GM21737 (cell line): ENCODE results near the gene TSFM.

ENCODE experiments used
- ATAC-seq: cut with Tn5 transposase; IDR thresholded peaks from one replicate; pipeline ENCODE4 v1.9.1; 2021; ENCODE audit warnings: mild to moderate bottlenecking, moderate library complexity; ENCODE audit not compliant: unreplicated experiment

The TSFM gene

DNA sequence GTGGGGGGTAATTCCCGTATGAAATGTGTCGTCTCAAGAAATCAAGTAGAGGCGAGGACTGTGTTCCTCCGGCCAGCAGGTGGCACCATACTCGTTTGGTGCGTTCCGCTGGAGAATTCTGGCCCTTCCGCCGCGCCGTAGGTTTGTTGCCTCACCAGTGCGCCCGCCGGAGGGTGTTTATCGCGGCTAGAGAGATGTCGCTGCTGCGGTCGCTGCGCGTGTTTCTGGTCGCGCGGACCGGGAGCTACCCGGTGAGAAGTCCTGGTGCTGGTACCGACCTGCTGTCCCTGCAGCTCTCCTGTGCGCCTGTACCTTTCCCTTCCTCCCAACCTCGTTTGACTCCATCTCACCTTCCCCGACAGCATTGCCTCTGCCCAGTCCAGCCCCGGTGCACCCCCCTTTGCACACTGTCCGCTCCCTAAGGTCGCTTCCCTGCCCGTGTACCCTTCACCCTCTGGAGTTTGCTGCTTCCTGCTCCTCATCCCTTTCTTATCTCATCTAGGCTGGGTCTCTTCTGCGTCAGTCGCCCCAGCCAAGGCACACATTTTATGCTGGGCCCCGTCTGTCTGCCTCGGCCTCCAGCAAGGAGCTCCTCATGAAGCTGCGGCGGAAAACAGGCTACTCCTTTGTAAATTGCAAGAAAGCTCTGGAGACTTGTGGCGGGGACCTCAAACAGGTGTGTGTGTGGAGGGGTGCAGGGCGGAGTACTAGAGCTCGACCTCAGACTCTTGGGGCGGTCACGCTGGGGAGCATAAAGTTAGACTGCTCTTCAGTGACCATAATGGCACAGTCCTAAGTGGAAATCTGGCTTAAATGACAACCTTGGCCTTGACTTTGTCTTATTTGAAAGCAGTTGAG lies at the start of gene TSFM:
Gene TSFM (plus strand): TSS at position 180 of the 858 bp plus-strand sequence. CDS start 15 bp downstream, at position 195.
- peak; percentile 88 for ATAC-seq

DNA sequence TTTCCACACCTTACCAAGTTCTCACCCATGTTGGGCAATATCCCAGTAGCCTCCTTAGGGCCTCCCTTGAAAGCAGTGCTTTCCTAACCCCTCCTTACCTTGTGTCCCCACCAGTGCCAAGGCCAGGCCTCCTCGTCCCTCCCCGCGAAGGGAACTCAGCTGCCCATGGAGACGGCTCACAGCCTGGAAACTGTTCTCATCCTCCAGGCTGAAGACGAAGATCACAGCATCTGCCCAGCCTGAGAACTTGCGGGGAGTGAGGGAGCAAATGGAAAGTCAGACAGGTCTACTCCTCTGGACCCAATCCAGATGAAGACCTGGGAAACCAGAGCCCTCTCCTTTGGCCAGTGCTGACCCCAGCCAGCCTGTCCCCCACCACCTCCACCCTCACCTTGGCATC lies 48.7 kb upstream of the TSFM start:
- no peak for ATAC-seq

DNA sequence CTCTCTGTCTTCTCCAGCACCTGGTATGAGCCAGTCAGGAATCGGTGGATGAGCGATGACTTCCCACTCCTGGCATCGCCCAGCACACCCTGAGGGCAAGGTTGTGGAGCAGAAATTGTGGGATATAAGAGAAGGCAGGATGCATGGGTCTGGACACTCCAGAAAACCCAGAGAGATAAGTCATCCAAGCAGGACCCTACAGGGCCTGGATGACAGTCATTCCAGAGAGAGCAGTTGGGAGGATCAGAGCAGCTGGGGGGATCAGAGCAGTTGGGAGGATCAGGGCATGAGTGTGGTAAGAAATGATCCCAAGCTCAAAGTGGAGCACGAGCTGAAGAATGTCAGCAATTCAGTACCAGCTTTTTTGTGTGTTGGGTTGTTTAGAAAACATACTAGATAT lies 48.0 kb upstream of the TSFM start:
- no peak for ATAC-seq

DNA sequence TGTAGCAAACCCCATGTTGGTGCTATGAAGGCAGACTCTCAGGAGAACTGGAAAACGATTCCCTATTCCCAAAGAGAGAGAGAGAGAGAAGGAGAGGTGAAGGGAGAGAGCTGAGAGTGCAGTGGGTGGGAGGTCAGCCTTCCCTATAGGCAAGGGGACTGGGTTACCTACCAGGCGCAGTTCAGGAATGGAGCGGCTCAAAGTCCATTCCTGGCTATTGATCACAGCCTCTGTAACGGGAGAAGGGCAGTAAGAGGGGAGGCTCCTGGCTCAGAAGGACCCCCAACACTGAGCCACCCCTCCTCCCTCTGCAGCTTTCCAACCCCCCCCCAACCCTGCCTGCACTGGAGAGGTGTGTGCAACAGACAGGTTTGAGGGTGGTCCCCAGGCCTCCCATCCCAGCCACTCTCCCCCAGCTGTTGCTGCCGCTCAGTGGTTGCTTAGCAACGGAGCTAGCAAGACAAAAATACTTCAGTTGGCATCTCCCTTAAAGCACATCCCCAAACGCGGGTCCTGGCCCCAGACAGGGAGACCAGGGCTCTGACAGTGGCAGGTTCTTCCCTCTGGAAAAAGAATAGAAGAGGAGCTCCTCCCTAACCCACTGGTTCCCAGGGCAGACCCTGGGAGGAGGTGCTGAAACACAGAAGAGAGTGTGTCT lies 47.3 kb upstream of the TSFM start:
- no peak for ATAC-seq

DNA sequence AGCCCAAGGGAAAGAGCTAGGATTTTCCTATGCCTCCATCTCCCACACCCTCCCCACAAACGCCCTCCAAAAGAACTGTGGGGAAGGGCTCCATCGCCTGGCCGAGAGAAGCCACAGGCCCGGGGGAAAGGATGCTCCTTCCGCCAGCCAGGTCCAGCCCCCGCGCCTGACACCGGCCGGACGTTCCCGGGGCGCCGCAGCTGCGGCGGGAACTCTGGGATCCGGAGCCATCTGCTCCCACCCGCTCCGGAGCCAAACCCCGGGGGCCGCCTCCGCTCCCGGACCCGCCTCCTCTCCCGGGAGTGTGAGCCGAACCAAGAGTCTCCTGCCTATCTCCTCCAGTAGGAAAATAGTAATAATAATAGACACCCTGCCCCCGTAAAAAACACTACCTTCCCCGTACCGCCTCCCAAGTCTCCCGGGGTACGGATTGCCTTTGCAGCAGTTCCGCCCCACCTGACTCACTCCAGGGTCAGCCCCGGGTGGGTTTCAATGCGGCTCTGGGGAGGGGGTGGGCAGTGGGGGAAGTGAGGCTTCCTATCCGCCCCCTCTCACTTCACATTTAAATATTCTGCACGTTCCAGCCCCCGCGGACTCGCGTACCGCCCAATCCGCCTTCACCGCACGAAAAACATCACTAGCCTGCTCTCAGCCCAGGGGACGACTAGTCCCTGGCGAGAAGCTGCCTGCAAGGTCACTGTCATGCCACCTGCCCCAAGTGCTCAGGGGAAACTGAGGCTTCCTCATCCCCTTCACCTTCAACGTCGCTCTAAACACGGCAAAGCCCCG lies 46.4 kb upstream of the TSFM start:
- no peak for ATAC-seq

DNA sequence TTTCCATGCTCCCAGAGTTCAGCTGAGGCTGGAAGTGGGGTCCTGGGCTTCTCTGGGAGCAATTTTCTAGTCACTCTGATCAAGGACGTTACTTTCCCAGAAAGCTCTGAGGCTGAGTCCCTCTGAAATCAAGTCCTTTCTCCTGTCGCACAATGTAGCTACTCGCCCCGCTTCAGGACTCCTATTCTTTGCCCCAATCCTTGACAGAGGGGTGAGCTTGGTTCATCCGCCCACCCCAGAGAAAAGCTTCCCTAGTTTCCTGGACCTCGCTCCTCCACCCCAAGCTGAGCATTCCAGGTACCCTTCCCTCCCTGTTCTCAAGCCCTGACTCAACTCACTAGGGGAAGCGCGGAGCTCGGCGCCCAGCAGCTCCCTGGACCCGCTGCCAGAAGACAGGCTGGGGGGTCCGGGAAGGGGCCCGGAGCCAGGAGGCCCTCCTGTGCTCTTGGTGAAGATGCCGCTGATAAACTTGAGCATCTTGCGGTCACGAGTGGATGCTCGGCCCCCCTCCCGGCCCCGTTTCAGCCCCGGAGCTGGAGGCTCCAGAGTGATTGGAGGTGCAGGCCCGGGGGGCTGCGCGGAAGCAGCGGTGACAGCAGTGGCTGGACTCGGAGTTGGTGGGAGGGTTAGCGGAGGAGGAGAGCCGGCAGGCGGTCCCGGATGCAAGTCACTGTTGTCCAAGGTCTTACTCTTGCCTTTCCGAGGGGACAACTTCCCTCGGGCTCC lies 45.7 kb upstream of the TSFM start:
- no peak for ATAC-seq

DNA sequence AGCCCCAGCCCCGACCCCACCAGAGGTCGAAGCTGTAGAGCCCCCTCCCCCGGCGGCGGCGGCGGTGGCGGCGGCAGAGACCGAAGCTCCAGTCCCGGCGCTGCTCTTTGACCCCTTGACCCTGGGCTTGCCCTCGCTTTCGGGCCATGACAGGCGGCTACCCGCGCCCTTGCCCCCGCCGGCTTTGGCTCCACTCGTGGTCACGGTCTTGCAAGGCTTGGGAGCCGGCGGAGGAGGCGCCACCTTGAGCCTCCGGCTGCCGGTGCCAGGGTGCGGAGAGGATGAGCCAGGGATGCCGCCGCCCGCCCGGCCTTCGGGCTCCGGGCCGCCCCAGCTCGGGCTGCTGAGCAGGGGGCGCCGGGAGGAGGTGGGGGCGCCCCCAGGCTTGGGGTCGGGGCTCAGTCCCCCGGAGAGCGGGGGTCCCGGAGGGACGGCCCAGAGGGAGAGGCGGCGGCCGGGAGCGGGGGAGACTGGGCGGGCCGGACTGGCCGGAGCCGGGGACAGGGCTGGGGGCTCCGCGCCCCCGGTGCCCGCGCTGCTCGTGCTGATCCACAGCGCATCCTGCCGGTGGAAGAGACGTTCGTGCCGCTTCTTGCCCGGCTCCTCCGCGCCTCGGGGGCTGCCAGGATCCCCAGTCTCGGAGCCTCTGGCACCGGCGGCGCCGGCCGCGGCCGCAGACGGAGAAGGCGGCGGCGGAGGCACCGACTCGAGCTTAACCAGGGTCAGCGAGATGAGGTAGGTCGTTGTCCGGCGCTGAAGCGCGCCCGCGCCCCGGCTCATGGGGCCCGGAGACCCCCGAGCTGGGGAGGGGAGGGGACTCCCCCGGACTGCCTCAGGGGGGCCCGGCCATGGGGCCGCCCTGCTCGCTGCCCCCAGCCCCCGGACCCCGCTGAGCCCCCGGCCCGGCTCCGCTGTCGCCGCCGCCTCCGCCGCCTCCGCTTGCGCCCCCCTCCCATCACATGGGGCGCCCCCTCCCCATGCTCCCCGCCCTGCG lies 44.8 kb upstream of the TSFM start:
- no peak for ATAC-seq

DNA sequence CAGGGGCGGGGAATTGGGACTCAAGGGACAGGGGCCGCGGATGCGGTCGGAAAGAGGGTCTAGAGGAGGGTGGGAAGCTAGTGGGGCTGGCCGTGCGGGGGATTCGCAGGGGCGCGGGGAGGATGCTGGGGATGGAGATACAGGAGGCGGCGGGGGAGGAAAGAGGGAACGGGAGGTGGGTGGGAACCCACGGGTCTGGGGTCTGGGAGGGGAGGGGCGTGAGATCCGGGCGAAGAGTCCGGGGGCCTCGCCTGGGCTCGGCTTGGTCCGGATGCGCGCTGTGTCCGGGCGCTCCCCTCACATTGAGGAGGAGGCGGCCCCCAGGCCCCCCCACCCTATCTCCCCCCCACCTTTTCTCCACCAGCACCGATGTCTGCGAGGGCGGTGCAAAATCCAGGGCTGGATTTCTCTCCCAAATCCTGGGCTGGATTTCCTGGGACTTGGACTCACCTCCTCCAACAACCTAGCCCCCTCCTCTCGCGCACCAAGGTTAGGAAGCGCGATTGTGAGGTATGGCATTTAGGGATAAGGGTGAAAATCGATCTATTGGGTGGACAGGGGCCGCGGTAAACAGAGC lies 43.8 kb upstream of the TSFM start, which contains the start of gene AGAP2:
Gene AGAP2 (minus strand): TSS at position 82 of the 577 bp plus-strand sequence. CDS start 496 bp downstream, outside the sequence.
- ATAC-seq = no peak

DNA sequence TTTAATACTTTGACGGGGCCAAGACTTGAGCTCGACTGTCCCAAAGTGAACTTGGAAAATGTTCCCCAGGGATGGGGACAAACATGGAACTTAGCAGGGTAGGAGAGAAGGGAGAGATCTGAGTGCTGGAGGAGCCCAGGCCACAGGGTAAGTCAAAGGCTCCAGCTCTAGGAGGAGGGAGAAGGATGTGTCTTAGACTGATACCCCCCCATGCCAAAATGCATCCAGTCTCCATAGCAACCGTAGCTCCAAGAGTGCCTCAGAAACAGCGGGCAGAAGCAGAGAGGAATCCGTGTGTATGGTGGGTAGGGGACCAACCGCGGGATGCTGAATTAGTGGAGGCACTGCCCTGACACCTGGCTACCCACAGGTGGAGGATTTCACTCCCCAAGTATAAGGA lies 43.2 kb upstream of the TSFM start:
- ATAC-seq = no peak

DNA sequence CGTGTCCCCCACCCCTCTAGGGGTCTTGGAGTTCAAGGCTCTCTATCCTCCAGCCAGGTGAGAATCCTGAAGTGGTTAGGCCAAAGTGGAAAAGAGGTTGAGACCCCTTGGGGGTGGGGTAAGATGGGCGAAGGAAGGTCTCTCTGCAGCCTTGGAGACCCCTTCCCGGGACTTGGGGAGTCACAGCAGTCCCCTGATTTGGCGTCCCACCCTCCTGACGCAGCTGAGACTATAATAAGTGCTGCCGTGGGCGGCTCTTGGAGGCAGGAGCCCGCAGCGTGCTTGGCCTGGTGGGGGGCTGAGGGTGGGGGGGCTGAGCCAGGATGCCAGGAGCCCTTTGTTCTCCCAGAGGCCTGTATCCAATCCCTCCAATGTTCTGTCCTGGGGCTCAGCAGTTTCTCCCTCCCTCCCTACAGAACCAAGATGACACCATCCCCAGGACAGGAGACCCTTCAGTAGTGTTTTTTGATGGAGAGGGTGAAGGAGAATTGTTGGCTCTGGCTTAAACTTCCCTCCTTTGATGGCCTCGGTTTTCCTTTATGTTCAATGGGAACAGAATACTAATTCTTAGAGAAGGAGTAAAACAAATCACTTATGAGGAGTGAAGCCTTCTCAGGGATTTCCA lies 42.6 kb upstream of the TSFM start:
- ATAC-seq = no peak

DNA sequence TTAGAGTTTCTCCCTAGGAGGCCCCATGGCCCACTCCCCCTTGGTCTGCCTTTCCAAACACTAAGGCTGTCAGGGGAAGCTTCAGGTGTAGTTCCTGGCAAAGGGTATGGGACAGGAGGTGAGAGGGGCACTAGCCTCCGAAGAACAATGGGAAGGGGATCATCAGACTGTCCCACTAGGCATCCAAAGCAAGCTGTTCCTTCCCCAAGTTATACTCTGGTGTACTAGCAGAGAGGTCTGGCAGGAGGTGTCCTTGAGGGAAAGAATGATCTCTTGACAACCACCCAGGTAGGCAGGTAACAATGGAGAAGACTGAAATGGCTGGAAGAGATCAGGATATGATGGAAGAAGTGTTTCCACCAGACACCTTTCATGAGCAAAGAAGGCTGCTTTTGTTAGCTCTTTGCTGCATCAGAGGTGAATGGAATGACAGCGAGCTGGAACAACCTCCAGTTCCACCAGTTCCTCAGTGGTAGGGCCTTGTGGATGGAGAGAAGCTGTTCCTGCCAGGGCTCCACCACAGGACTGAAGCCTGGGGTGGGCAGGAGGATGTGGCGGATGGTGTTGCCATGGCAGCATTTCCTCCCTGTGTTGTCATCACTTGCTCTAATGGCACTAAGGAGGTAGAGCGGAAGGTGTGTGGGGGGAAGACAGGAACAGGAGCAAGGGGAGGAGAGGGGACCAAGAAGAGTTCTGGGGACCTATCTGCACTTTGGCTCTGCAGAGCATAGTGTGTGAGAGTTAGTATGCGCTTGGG lies 41.8 kb upstream of the TSFM start:
- ATAC-seq = peak; percentile 46

DNA sequence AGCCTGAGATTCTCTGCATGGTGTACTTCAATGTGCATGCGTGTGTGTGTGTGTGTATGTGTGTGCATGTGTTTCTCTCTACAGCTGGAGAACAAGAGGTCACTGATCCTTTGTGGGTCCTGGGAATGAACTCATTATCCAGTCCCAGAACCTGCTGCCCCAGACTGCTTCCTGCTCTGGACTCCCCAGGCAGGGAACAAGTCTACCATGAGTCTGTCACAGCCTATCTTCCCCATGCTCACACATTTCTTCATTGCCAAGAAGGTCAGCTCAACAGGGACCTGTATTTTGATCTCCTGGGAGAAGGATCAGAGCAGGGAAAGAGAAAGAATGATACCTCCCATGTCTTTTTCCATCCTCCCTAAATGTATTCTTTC lies 41.2 kb upstream of the TSFM start:
- ATAC-seq = no peak

DNA sequence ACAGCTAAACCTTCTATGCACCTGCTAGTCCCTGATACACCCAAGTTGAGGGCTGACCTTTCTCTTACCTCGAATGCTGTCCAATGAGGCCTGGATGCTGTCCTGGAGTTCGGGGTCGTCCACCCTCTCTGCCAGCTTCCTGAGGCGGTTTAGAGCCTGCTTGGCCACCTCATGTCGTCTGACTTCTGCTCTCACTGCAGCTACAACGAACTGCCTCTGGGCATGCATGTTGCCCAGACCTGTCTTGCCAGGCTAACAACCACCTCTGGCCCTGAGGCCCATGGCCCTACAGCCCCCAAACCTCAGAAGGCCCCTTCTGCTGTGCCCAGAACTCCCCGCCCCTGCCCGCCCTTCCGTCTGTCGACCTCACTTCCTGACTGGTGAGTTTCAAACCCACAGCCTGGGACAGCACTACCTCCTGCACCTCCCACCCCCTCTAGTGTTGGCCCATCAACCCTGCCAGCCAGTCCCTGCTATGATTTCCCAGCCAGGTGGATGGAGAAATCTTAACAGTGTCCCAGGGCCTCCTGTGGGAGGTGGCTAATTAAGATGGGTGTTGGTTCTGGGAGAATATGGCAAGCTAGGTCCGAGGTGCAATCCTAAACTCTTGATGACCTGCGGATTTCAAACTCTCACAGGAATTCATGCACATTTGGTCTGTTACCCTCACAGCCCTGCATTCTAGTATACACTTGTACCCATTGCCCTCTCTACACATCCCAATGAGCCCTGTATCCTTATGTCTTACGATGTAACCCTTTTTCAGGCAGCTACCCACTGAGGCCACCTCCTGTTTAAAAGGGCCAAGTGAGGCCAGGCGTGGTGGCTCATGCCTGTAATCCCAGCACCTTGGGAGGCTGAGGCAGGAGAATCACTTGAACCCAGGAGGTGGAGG lies 40.5 kb upstream of the TSFM start:
- peak; percentile 58 for ATAC-seq

DNA sequence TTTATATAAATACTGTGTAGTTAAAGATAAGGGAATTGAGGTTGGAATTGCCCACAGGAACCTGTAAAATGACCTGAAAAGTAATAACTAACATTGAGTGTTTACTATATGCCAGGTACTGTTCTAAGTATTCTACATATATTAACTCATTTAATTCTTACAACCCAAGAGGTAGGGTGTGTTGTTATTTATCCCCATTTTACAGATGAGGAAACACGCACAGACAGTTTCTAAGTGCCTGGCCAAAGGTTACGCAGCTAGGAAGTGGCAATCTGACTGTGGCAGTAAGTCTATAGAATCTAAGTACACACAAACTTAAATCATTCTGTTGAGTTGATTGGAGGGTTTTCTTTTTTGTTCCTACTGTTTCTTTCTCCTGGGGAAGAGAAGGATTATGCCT lies 38.8 kb upstream of the TSFM start:
- no peak for ATAC-seq

DNA sequence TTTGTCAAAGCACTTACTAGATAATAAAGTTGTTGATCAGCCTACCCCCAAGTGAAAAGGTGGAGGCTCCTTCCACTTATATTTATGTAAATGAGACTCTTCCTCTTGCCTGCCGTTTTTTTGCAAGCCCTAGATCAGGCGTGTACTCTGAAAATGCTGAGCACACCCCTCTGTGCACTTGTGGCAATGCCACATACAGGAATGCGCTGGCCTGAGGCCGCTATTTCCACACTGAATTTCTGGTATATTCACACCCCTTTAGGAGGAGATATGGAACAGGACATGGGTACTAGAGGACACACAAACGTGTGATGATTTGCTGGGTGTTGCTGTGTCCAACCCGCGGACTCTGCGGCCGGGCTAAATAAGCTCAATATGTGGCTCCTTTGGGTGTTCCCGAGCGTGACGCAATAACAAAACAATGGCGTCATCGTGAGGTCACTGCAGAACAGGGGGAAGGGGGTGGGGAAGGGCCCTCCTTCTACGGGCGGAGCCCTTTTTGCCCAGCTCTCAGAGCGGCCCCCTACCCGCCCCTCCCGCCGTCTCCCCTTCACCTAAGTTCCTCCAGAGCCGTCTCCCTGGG lies 38.3 kb upstream of the TSFM start:
- peak; percentile 37 for ATAC-seq

DNA sequence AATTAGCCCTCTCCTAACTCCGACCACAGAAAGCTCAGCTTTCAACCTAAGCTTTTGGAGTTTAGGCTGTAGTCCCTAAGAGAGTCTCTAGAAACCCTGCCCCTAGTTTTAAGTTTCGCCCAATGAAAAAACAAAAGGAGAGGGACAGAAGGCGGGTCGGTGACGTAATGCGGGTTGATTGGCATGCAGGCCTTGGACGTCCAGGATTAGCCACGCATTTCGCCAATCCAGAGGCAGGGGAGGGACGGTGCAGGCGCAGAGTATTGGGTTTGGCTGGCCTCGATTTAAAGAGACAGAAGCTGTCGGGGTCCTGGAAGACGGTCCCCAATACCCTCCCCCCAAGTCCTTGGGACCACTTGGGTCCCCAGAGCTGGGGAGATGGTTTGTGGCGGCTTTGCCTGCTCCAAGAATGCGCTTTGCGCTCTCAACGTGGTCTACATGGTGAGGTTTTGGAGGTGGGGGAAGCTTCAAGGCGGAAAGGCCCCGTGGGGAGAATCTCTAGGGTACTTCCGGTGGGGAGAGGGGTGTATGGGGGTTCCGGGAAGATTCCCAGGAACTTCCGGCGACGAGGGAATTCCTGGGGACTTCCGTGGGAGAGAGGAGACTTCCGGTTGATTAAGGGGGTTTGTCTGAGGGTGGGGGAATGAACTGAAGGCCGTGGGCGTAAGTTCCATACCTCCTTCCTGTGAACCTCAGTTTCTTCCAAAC lies 37.7 kb upstream of the TSFM start, which contains the start of gene TSPAN31:
Gene TSPAN31 (plus strand): TSS at position 263 of the 708 bp plus-strand sequence. CDS start 116 bp downstream, at position 379.
- peak; percentile 74 for ATAC-seq
